Caco-2 (cell line): ENCODE data around the gene ENTREP3. TPM values are rescaled to one million over a fixed set of nuclear protein-coding genes. Genes with fewer than 3 reads are reported as not detected.

Source experiments
- BruUV-seq: library from RNA; stranded (reverse); fragments of 400-500 nt; replicated peaks from 2 replicates; lab custom pipeline; 2021; lab: Mats Ljungman, UMichigan
- CTCF ChIA-PET: fragments of 300-600 bp; sonication (Branson Sonifier 250); formaldehyde crosslinking; loops from one replicate; lab custom pipeline; 2022; ENCODE audit warnings: antibody characterized with exemption; lab: Charles Lee
- POLR2A ChIA-PET: fragments of 300-600 bp; sonication (Branson Sonifier 250); formaldehyde crosslinking; loops from one replicate; lab custom pipeline; 2022; ENCODE audit warnings: antibody characterized with exemption; lab: Charles Lee
- DNase-seq, 2 experiments: peaks; one replicate each; pipeline versions ENCODE4 v3.0.0 to v3.0.0-alpha.2; 2020 to 2022
- H3K27me3 ChIP-seq: replicated peaks from 2 replicates; pipeline ENCODE4 v1.6.0; 2011; ENCODE audit warnings: low read length; ENCODE audit not compliant: control insufficient read depth, insufficient read depth
- H3K36me3 ChIP-seq: 2 replicates; pipeline ENCODE4 v1.5.1; 2011; ENCODE audit warnings: low read length; ENCODE audit not compliant: control insufficient read depth, insufficient read depth
- H3K4me1 ChIP-seq: fragments of 250-450 bp; sonication (Bioruptor Pico); 2 replicates; pipeline ENCODE4 v1.5.1; 2020; ENCODE audit warnings: mild to moderate bottlenecking
- H3K4me3 ChIP-seq: 2 replicates; pipeline ENCODE4 v1.5.1; 2011; ENCODE audit warnings: low read depth, mild to moderate bottlenecking, control low read depth, low read length
- H3K9me3 ChIP-seq: fragments of 250-450 bp; sonication (Bioruptor Pico); 2 replicates; pipeline ENCODE4 v1.5.1; 2020; ENCODE audit warnings: mild to moderate bottlenecking, moderate library complexity
- H3K27ac Mint-ChIP-seq: one replicate; pipeline ENCODE4 v1.8.0; 2022; ENCODE audit warnings: mixed read lengths; ENCODE audit not compliant: unreplicated experiment
- H3K27me3 Mint-ChIP-seq: one replicate; pipeline ENCODE4 v1.8.0; 2022; ENCODE audit warnings: mixed read lengths; ENCODE audit not compliant: insufficient read depth, unreplicated experiment
- H3K36me3 Mint-ChIP-seq: one replicate; pipeline ENCODE4 v1.8.0; 2022; ENCODE audit warnings: mild to moderate bottlenecking, mixed read lengths; ENCODE audit not compliant: insufficient read depth, unreplicated experiment
- H3K4me1 Mint-ChIP-seq: one replicate; pipeline ENCODE4 v1.8.0; 2022; ENCODE audit warnings: low read depth, mixed read lengths; ENCODE audit not compliant: unreplicated experiment
- H3K4me3 Mint-ChIP-seq: one replicate; pipeline ENCODE4 v1.8.0; 2022; ENCODE audit warnings: mild to moderate bottlenecking, moderate library complexity, mixed read lengths; ENCODE audit not compliant: unreplicated experiment
- H3K9me3 Mint-ChIP-seq: one replicate; pipeline ENCODE4 v1.8.0; 2022; ENCODE audit warnings: mixed read lengths; ENCODE audit not compliant: unreplicated experiment
- CTCF ChIP-seq, 2 experiments: fragments of 200-600 bp in 1 of 2; IDR thresholded peaks; 1 replicate in 1 of 2; 2 replicates in 1 of 2; pipeline versions ENCODE4 v1.5.1 to v1.8.0; 2011 to 2022; ENCODE audit warnings: antibody characterized with exemption in 1 of 2, control low read depth in 1 of 2, inconsistent platforms in 1 of 2, low read depth in 1 of 2, low read length in 1 of 2, mild to moderate bottlenecking in 1 of 2, moderate library complexity in 1 of 2; ENCODE audit not compliant: insufficient read depth in 1 of 2, severe bottlenecking in 1 of 2, unreplicated experiment in 1 of 2
- intact Hi-C: fragments of 100-400 bp; cut with micrococcal nuclease; formaldehyde crosslinking; loops from one replicate; pipeline ENCODE4 v1.10.0; 2022; ENCODE audit not compliant: unreplicated experiment
- total RNA-seq: library from RNA; stranded (reverse); gene quantifications from 2 replicates; pipeline ENCODE4 v1.2.3, GENCODE V29; 2022

ENTREP3 gene
- total RNA-seq, 1 experiment from 2014 or later, result 33.1 TPM

GRCh38 chr1:155198547-155198906 is 56.8 kb downstream of the ENTREP3 start:
- Mint-ChIP-seq H3K4me1 (peaks cover 13% of the 10 kb centered on the region), H3K36me3 (peaks cover 21% of the 10 kb centered on the region), H3K9me3 (no peaks in the 10 kb centered on the region), H3K27me3 (peaks cover 3% of the 10 kb centered on the region), H3K4me3 (no peak overlapping the region), H3K27ac (no peak overlapping the region)
- Histone ChIP-seq H3K4me3 (no peak overlapping the region), H3K27me3 (no peaks in the 10 kb centered on the region), H3K9me3 (no peaks in the 10 kb centered on the region), H3K4me1 (peaks cover 4% of the 10 kb centered on the region; the same call in 1 of the 2 replicates), H3K36me3 (no peaks in the 10 kb centered on the region)
- ChIA-PET CTCF (no interaction called here), POLR2A (no interaction called here)
- intact Hi-C loops, result no loop called here
- TF ChIP-seq CTCF (IDR thresholded peaks at IDR 0.05; ENCODE audit: insufficient read depth in 1 of 2, low read depth in 1 of 2, low read length in 1 of 2, severe bottlenecking in 1 of 2, unreplicated experiment in 1 of 2), result no peak
- DNase-seq, result no peak
- no TSS peak for BruUV-seq

- intact Hi-C loops, result no loop called here
- H3K27ac Mint-ChIP-seq, result no peak overlapping the region
- no peak overlapping the region for H3K4me3 Mint-ChIP-seq
- peaks cover 15% of the 10 kb centered on the region for H3K4me1 Mint-ChIP-seq
- H3K36me3 ChIP-seq, result no peaks in the 10 kb centered on the region
- POLR2A ChIA-PET, result no interaction called here
- BruUV-seq, result no TSS peak
- no peaks in the 10 kb centered on the region for H3K9me3 ChIP-seq
- CTCF ChIA-PET, result no interaction called here
- no peak for DNase-seq
- no peak for TF ChIP-seq CTCF (IDR thresholded peaks at IDR 0.05; ENCODE audit: insufficient read depth in 1 of 2, low read depth in 1 of 2, low read length in 1 of 2, severe bottlenecking in 1 of 2, unreplicated experiment in 1 of 2)
- no peaks in the 10 kb centered on the region for H3K9me3 Mint-ChIP-seq
- H3K4me3 ChIP-seq, result no peak overlapping the region
- H3K4me1 ChIP-seq, result peaks cover 4% of the 10 kb centered on the region; the same call in 1 of the 2 replicates
- peaks cover 3% of the 10 kb centered on the region for H3K27me3 Mint-ChIP-seq
- no peaks in the 10 kb centered on the region for H3K27me3 ChIP-seq
- H3K36me3 Mint-ChIP-seq, result peaks cover 24% of the 10 kb centered on the region
Observed at GRCh38 chr1:155197901-155198546, 57.3 kb downstream of the ENTREP3 start.

Other genes with a start within 250 kb of the ENTREP3 start
- gene DCST2, start 221.7 kb downstream of the ENTREP3 start, total RNA-seq, result 0.26 and 0.61 TPM in 2 replicates
- gene DCST1, start 221.7 kb downstream of the ENTREP3 start, total RNA-seq, result 0.32 TPM in 1 of 2 replicates, not detected in the other
- 44.0 and 48.2 TPM in 2 replicates for gene ADAM15, start 204.2 kb downstream of the ENTREP3 start, total RNA-seq
- 13.8 and 16.0 TPM in 2 replicates for gene EFNA4, start 191.7 kb downstream of the ENTREP3 start, total RNA-seq
- 3.4 and 3.5 TPM in 2 replicates for gene EFNA3, start 176.6 kb downstream of the ENTREP3 start, total RNA-seq
- 42.5 and 47.9 TPM in 2 replicates for gene EFNA1, start 127.6 kb downstream of the ENTREP3 start, total RNA-seq
- gene SLC50A1, start 119.6 kb downstream of the ENTREP3 start, total RNA-seq, result 38.4 and 43.6 TPM in 2 replicates
- 27.8 and 30.7 TPM in 2 replicates for gene DPM3, start 115.0 kb downstream of the ENTREP3 start, total RNA-seq
- 215 and 219 TPM in 2 replicates for gene KRTCAP2, start 82.2 kb downstream of the ENTREP3 start, total RNA-seq
- 0.11 TPM in 1 of 2 replicates, not detected in the other for gene TRIM46, start 81.6 kb downstream of the ENTREP3 start, total RNA-seq
- 6.2 and 7.4 TPM in 2 replicates for gene THBS3, start 47.6 kb downstream of the ENTREP3 start, total RNA-seq
- 64.9 and 65.3 TPM in 2 replicates for gene MTX1, start 46.8 kb downstream of the ENTREP3 start, total RNA-seq
- gene SCAMP3, start 6.9 kb upstream of the ENTREP3 start, total RNA-seq, result 53.4 and 55.9 TPM in 2 replicates
- gene CLK2, start 18.0 kb upstream of the ENTREP3 start, total RNA-seq, result 56.8 and 57.5 TPM in 2 replicates
- 8.0 and 8.8 TPM in 2 replicates for gene HCN3, start 22.0 kb upstream of the ENTREP3 start, total RNA-seq
- gene PKLR, start 46.0 kb upstream of the ENTREP3 start, total RNA-seq, result not detected in 2 replicates
- 228 and 235 TPM in 2 replicates for gene FDPS, start 53.4 kb upstream of the ENTREP3 start, total RNA-seq
- 44.1 and 44.4 TPM in 2 replicates for gene RUSC1, start 65.4 kb upstream of the ENTREP3 start, total RNA-seq